GM19328 (cell line): ENCODE results near the gene SLC5A9.
"Not testable (repeated sequence)": the region's sequence is repeated elsewhere in the genome, so short reads cannot be mapped to it uniquely, and the experiment has no call there.

ENCODE experiments used
- ATAC-seq: cut with Tn5 transposase; IDR thresholded peaks from one replicate; pipeline ENCODE4 v1.9.1; 2021; ENCODE audit warnings: mild to moderate bottlenecking, moderate library complexity; ENCODE audit not compliant: unreplicated experiment

The SLC5A9 gene

GRCh38 chr1:48213462-48213861, 9.1 kb upstream of the SLC5A9 start:
- not testable (repeated sequence) for ATAC-seq

DNA sequence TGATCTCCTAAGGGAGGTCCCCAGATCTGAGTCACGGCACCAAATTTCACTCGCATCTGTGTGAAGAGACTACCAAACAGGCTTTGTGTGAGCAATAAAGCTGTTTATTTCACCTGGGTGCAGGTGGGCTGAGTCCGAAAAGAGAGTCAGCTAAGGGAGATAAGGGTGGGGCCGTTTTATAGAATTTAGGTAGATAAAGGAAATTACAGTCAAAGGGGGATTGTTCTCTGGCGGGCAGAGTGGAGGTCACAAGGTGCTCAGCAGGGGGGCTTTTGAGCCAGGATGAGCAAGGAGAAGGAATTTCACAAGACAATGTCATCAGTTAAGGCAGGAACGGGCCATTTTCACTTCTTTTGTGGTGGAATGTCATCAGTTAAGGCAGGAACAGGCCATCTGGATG, 8.2 kb upstream of the SLC5A9 start:
- ATAC-seq = not testable (repeated sequence)

- no peak for ATAC-seq
These were observed 7.7 kb upstream of the SLC5A9 start for GRCh38 chr1:48214820-48215219.

GRCh38 chr1:48215222-48215621, 7.3 kb upstream of the SLC5A9 start:
- ATAC-seq = no peak

GRCh38 chr1:48215889-48216288, 6.6 kb upstream of the SLC5A9 start:
- no peak for ATAC-seq

DNA sequence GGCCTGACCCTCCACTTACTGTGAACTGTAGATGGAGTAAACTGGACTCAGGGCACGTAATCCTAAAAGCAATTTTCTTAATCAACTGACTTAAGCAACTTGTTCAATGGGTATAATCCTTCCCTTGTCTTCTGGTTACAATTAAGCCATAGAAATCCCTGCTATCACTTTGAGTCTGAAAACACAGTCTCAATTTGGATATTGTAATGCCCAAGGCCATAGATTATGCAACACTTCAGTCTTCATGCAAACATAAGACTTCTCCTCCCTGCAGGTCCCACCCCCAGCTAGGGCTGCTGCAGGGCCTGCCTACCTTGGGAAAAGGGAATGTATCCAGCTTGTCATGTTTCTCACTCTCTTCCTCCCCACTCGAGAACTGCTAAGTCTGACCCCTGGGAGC, 6.2 kb upstream of the SLC5A9 start:
- ATAC-seq = no peak

GRCh38 chr1:48216941-48217340, 5.6 kb upstream of the SLC5A9 start:
- no peak for ATAC-seq

DNA sequence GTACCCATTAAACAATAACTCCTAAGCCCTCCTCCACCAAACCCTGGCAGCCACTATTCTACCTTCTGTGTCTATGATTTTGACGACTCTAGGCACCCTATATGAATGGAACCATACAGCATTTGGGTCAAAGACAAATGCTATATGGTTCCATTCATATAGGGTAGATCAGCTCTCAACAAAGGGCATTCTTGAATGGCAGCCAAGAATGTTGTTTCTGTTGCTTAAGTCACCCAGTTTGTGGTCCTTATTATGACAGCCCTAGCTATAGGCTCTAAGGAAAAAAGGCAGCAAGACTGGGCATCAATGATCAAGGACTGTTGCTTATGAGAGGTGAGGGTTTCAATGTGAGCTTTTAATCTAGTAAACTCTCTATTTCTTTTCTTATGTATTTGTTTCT, 4.7 kb upstream of the SLC5A9 start:
- ATAC-seq = no peak

- ATAC-seq = no peak
These were observed 2.7 kb upstream of the SLC5A9 start for GRCh38 chr1:48219803-48220202.

DNA sequence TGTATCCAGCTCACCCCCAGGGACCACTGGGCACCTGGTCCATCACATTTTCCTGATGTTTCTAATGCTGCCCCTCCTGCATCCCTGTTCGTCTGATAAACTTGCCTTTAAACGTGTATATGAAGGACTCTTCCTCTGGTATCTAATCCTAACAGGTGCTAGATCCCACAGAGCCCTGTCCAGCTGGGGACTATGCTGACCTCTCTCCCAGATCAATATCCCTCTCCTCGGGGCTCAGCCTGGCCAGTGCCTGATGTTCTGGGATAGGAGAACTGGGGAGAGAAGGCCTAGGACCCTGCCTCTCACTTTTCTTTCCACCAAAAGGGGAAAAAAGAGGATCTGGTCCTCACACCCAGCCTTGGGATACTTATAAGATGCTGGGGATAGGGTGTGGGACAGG, 1.4 kb upstream of the SLC5A9 start:
- ATAC-seq = no peak

DNA sequence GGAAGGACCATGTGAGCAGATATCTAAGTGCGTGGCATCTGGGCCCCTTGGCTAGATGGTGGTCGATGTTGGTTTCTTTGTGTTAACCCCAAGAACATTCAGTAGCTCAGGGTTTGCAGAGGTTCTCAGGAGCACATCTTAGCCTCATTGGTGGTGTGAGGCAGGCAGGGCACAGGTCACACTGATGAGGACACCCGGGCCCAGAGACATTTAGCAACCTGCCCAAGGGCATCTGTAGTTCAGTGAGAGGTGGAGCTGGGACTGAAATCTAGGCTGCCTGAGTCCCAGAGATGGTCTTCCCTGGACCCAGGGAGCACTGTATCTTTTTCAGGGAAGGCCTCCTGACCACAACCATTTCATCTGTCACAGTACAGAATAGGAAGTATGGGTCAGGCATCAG, 859 bp upstream of the SLC5A9 start:
- ATAC-seq = no peak

GRCh38 chr1:48223366-48224240, 1.1 kb downstream of the SLC5A9 start:
- ATAC-seq = no peak

GRCh38 chr1:48224791-48225190, 2.3 kb downstream of the SLC5A9 start:
- ATAC-seq = no peak

DNA sequence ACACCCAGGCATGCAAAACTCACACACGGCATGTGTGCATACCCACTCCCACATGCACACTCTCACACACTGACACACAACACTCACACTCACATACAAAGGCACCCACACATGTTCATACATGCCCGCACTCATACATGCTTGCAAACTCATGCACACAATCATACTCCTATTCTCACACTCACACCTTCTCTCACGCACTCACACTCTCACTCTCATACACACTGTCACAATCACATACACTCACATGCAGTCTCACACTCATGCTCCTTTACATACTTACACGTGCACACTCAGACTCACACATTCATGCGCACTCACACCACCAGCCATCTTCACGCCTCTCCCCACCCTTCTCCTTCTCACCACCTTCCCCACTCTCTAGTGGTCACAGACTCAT, 3.1 kb downstream of the SLC5A9 start:
- ATAC-seq = no peak

- ATAC-seq = no peak
These were observed 4.9 kb downstream of the SLC5A9 start for GRCh38 chr1:48227165-48228013.

- ATAC-seq = no peak
These were observed 5.6 kb downstream of the SLC5A9 start for GRCh38 chr1:48228156-48228555.

GRCh38 chr1:48229317-48229716, 6.8 kb downstream of the SLC5A9 start:
- ATAC-seq = no peak

GRCh38 chr1:48230236-48230635, 7.7 kb downstream of the SLC5A9 start:
- ATAC-seq = no peak

- ATAC-seq = no peak
These were observed 10.2 kb downstream of the SLC5A9 start for GRCh38 chr1:48232722-48233121.

DNA sequence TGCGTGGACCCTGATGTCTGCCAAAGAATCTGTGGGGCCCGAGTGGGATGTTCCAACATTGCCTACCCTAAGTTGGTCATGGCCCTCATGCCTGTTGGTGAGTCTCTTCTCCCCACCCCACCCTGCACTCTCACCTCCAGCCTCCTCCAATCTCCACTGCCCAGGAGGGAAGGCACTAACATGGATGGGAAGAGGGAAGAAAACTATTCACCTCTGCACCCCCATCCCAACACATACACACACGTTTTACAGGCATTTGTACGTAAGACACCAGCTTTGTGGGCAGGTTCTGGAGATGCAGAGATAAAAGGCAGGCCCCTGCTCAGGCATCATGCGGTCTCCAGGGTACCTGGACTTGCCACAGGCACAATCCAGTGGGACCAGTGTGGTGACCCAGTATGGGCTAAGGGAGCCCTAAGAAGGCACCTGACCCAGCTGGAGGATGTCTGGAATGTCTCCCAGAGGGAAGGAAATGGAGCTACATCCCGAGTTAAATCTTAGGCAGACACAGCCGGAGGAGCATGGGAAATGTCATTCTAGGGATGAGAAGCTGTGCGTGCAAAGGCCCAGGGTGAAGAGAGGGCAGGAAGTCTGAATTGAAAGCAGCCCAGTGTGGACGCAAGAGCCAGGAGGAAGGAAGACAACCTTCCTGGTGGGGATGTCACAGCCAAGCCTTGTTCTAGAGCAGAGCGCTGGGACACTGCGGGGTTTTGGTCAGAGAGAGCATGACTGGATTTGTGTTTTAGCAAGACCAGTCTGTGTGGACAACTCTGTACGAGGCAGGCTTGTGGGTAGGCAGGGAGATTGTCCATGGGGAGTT, 11.4 kb downstream of the SLC5A9 start:
- ATAC-seq = no peak

- ATAC-seq = no peak
These were observed 13.1 kb downstream of the SLC5A9 start for GRCh38 chr1:48235652-48236051.
